Measurements from ENCODE around the gene PRKCE. TPM values are rescaled to one million over a fixed set of nuclear protein-coding genes. Genes with fewer than 3 reads are reported as not detected.

Gene PRKCE
- total and polyA plus RNA-seq, 2 experiments from 2014 or later: 13.2 to 19.2 TPM

- no peak for DNase-seq (ENCODE audit: low read depth in 1 of 2, low spot score in 1 of 2)
- TF ChIP-seq CTCF (IDR thresholded peaks at IDR 0.05; ENCODE audit: low read depth, low read length): no peak
- Histone ChIP-seq H3K4me1 (ENCODE audit: low read depth) (no peaks in the 10 kb centered on the region), H3K36me3 (no peaks in the 10 kb centered on the region), H3K4me3 (no peak overlapping the region), H3K9me3 (ENCODE audit: low read depth) (no peaks in the 10 kb centered on the region), H3K27me3 (no peaks in the 10 kb centered on the region), H3K27ac (no peak overlapping the region)
Observed at GRCh38 chr2:46018773-46019591, 367.5 kb downstream of the PRKCE start.

GRCh38 chr2:46020416-46020815 is 368.9 kb downstream of the PRKCE start:
- H3K36me3 ChIP-seq: no peaks in the 10 kb centered on the region
- H3K27me3 ChIP-seq: no peaks in the 10 kb centered on the region
- H3K9me3 ChIP-seq (ENCODE audit: low read depth): no peaks in the 10 kb centered on the region
- no peaks in the 10 kb centered on the region for H3K4me1 ChIP-seq (ENCODE audit: low read depth)
- H3K27ac ChIP-seq: no peak overlapping the region
- H3K4me3 ChIP-seq: no peak overlapping the region
- no peak for TF ChIP-seq CTCF (IDR thresholded peaks at IDR 0.05; ENCODE audit: low read depth, low read length)
- no peak for DNase-seq (ENCODE audit: low read depth in 1 of 2, low spot score in 1 of 2)

GRCh38 chr2:46023165-46023854 is 371.8 kb downstream of the PRKCE start:
- no peak for DNase-seq (ENCODE audit: low read depth in 1 of 2, low spot score in 1 of 2)
- no peak overlapping the region for H3K27ac ChIP-seq
- no peaks in the 10 kb centered on the region for H3K9me3 ChIP-seq (ENCODE audit: low read depth)
- H3K4me3 ChIP-seq: no peak overlapping the region
- no peaks in the 10 kb centered on the region for H3K27me3 ChIP-seq
- no peaks in the 10 kb centered on the region for H3K4me1 ChIP-seq (ENCODE audit: low read depth)
- no peaks in the 10 kb centered on the region for H3K36me3 ChIP-seq
- TF ChIP-seq CTCF (IDR thresholded peaks at IDR 0.05; ENCODE audit: low read depth, low read length): no peak

GRCh38 chr2:46024146-46024779 is 372.8 kb downstream of the PRKCE start:
- no peak for DNase-seq (ENCODE audit: low read depth in 1 of 2, low spot score in 1 of 2)
- H3K27me3 ChIP-seq: no peaks in the 10 kb centered on the region
- H3K4me1 ChIP-seq (ENCODE audit: low read depth): no peaks in the 10 kb centered on the region
- no peak overlapping the region for H3K27ac ChIP-seq
- no peak for TF ChIP-seq CTCF (IDR thresholded peaks at IDR 0.05; ENCODE audit: low read depth, low read length)
- H3K9me3 ChIP-seq (ENCODE audit: low read depth): no peaks in the 10 kb centered on the region
- H3K36me3 ChIP-seq: no peaks in the 10 kb centered on the region
- no peak overlapping the region for H3K4me3 ChIP-seq

- Histone ChIP-seq H3K36me3 (no peaks in the 10 kb centered on the region), H3K4me1 (ENCODE audit: low read depth) (no peaks in the 10 kb centered on the region), H3K27ac (no peak overlapping the region), H3K4me3 (no peak overlapping the region), H3K9me3 (ENCODE audit: low read depth) (no peaks in the 10 kb centered on the region), H3K27me3 (no peaks in the 10 kb centered on the region)
- TF ChIP-seq CTCF (IDR thresholded peaks at IDR 0.05; ENCODE audit: low read depth, low read length): no peak
- DNase-seq (ENCODE audit: low read depth in 1 of 2, low spot score in 1 of 2): no peak
Observed at GRCh38 chr2:46025081-46025480, 373.6 kb downstream of the PRKCE start.
